HepG2 (cell line): ENCODE results near the gene FOXS1. TPM values are rescaled to one million over a fixed set of nuclear protein-coding genes. Genes with fewer than 3 reads are reported as not detected.

ENCODE experiments used
- ATAC-seq: fragments of 200-7000 bp; cut with Tn5 transposase; 3 replicates; pipeline ENCODE4 v1.9.1; 2020; ENCODE audit warnings: mild to moderate bottlenecking, moderate library complexity
- BruUV-seq: library from RNA; stranded (reverse); fragments of 400-500 nt; replicated peaks from 2 replicates; lab custom pipeline; 2021; lab: Mats Ljungman, UMichigan
- CTCF ChIA-PET: fragments of 300-600 bp; formaldehyde crosslinking; extraction: SDS; loops from one replicate; lab custom pipeline; 2021; ENCODE audit warnings: low total read pairs, inconsistent platforms, low intra/inter-chr PET ratio; lab: Yijun Ruan, JAX
- POLR2A ChIA-PET: fragments of 350-600 bp; sonication (Branson Sonifier 250); formaldehyde crosslinking; loops from one replicate; lab custom pipeline; 2020; ENCODE audit warnings: antibody characterized with exemption, inconsistent platforms; lab: Yijun Ruan, JAX
- DNase-seq: peaks from one replicate; pipeline ENCODE4 v3.0.0-alpha.2; 2015; ENCODE audit warnings: low spot score
- FAIRE-seq: peaks from 3 replicates; lab custom pipeline; 2011; peaks lifted over from hg19 to GRCh38; lab: Jason Lieb, UNC
- H2AFZ ChIP-seq: one replicate; pipeline ENCODE4 v1.6.1; 2011; ENCODE audit warnings: low read length, inconsistent platforms
- H3K27ac ChIP-seq: fragments of 300-600 bp; 3 replicates; pipeline ENCODE4 v1.8.0; 2011; ENCODE audit warnings: mixed run types, mild to moderate bottlenecking, mixed read lengths, low read length, inconsistent platforms; ENCODE audit not compliant: insufficient read depth; ENCODE audit errors: extremely low read length
- H3K27me3 ChIP-seq, 2 experiments: fragments of 200-600 bp in 1 of 2; 2 replicates in 1 of 2; 3 replicates in 1 of 2; pipeline versions ENCODE4 v1.6.0 to v1.8.0; 2011; ENCODE audit warnings: low read length in 2 of 2, mild to moderate bottlenecking in 2 of 2, moderate library complexity in 2 of 2, inconsistent platforms in 1 of 2; ENCODE audit not compliant: insufficient read depth in 2 of 2, control insufficient read depth in 1 of 2
- H3K36me3 ChIP-seq, 2 experiments: fragments of 200-600 bp in 1 of 2; replicated peaks in 1 of 2; 2 replicates in 1 of 2; 3 replicates in 1 of 2; pipeline versions ENCODE4 v1.5.1 to v1.8.0; 2011; ENCODE audit warnings: low read length in 2 of 2, inconsistent platforms in 1 of 2; ENCODE audit not compliant: insufficient read depth in 2 of 2, control insufficient read depth in 1 of 2
- H3K4me1 ChIP-seq: 2 replicates; pipeline ENCODE4 v1.5.1; 2012; ENCODE audit warnings: low read length, inconsistent platforms; ENCODE audit not compliant: insufficient read depth
- H3K4me2 ChIP-seq: 2 replicates; pipeline ENCODE4 v1.6.0; 2011; ENCODE audit warnings: low read depth, low read length, inconsistent platforms
- H3K4me3 ChIP-seq, 3 experiments: fragments of 200-600 bp in 1 of 3; sonication (generic), shearing (Covaris generic) in 1 of 3; replicated peaks in 1 of 3; 2 replicates each; pipeline ENCODE4 v1.5.1; 2011 to 2016; ENCODE audit warnings: low read length in 3 of 3, inconsistent platforms in 2 of 3, low read depth in 2 of 3, mild to moderate bottlenecking in 2 of 3, control low read depth in 1 of 3, mixed read lengths in 1 of 3; ENCODE audit not compliant: insufficient read depth in 1 of 3
- H3K79me2 ChIP-seq: one replicate; pipeline ENCODE4 v1.6.1; 2011; ENCODE audit warnings: low read length, inconsistent platforms; ENCODE audit not compliant: insufficient read depth
- H3K9ac ChIP-seq: 2 replicates; pipeline ENCODE4 v1.6.0; 2011; ENCODE audit warnings: mild to moderate bottlenecking, low read depth, low read length, inconsistent platforms; ENCODE audit not compliant: insufficient read depth
- H3K9me3 ChIP-seq: 2 replicates; pipeline ENCODE4 v1.5.1; 2012; ENCODE audit warnings: mild to moderate bottlenecking, low read length
- H4K20me1 ChIP-seq: 2 replicates; pipeline ENCODE4 v1.6.0; 2011; ENCODE audit warnings: inconsistent platforms, mild to moderate bottlenecking, low read length, moderate library complexity; ENCODE audit not compliant: insufficient read depth
- FOXA3 ChIP-seq: IDR thresholded peaks from 2 replicates; pipeline ENCODE4 v1.6.1; 2016; ENCODE audit warnings: missing genetic modification reagents, missing compliant biosample characterization
- HINFP ChIP-seq: sonication (generic); formaldehyde crosslinking; IDR thresholded peaks from 2 replicates; pipeline ENCODE4 v1.4.0; 2020; ENCODE audit warnings: low read depth, mild to moderate bottlenecking, missing genetic modification reagents
- TFAP4 ChIP-seq: sonication (generic); IDR thresholded peaks from 2 replicates; pipeline ENCODE4 v1.6.1; 2016; ENCODE audit warnings: low read depth, borderline replicate concordance
- THAP9 ChIP-seq: sonication (generic); formaldehyde crosslinking; IDR thresholded peaks from 2 replicates; pipeline ENCODE4; 2020; ENCODE audit warnings: missing genetic modification reagents, mild to moderate bottlenecking, borderline replicate concordance
- ZFYVE20 ChIP-seq: sonication (generic); formaldehyde crosslinking; IDR thresholded peaks from 2 replicates; pipeline ENCODE4 v1.8.0; 2023; ENCODE audit warnings: low read depth, mild to moderate bottlenecking, moderate library complexity, missing genetic modification reagents, borderline replicate concordance
- WGBS: methylation state at CpG from one replicate; pipeline ENCODE4 v1.1.6; 2017; ENCODE audit warnings: low lambda C conversion rate; 5-methylcytosine and 5-hydroxymethylcytosine counted together
- in situ Hi-C: cut with HindIII; loops from 2 replicates; pipeline ENCODE4 v1.10.0; 2017; ENCODE audit warnings: low pct_unique_long_range_greater_than_20kb; ENCODE audit not compliant: extremely low pct_ligation_motif_present
- intact Hi-C: fragments of 100-400 bp; cut with micrococcal nuclease; formaldehyde crosslinking; loops from one replicate; pipeline ENCODE4 v1.10.0; 2022; ENCODE audit not compliant: unreplicated experiment
- polyA plus RNA-seq, 8 experiments: library from polyadenylated mRNA; depleted of rRNA in 3 of 8; stranded (reverse) in 7 of 8; unstranded in 1 of 8; fragments of >200 nt; fragmentation: Illumina TruSeq in 4 of 8; extraction: Trizol in 4 of 8; gene quantifications; 2 replicates each; pipeline versions ENCODE4 v1.2.1 to v1.2.3, GENCODE V29; 2011 to 2016; ENCODE audit warnings: low read depth in 4 of 8, missing spikeins in 1 of 8, mixed read lengths in 1 of 8; ENCODE audit not compliant: insufficient read depth in 1 of 8
- total RNA-seq, 5 experiments: library from RNA; depleted of rRNA; stranded (reverse); fragments of >200 nt; fragmentation: Illumina TruSeq; extraction: Trizol; gene quantifications; 2 replicates each; pipeline ENCODE4 v1.2.3, GENCODE V29; 2016; ENCODE audit warnings: low read depth in 1 of 5

The FOXS1 gene
- total and polyA plus RNA-seq, 2 of the 13 experiments (the other 11 are each of a cell fraction or from before 2014, with no cell fraction given) = not detected

- no peak overlapping the region for H3K27ac ChIP-seq
- no peak overlapping the region for H3K9ac ChIP-seq
- H4K20me1 ChIP-seq = no peaks in the 10 kb centered on the region
- no TSS peak for BruUV-seq
- in situ Hi-C loops = loop anchor here (5.0 to 10.0 kb wide), 2 partner anchors 208 to 270 kb away; no protein-coding TSS in a partner anchor
- peaks cover 12 to 56% of the 10 kb centered on the region in 2 experiments for H3K27me3 ChIP-seq
- 0 out of 2 replicates have a peak, but pooled peaks have one; percentile 11 for TF ChIP-seq ZFYVE20 (CRISPR knock-in tag)
- TF ChIP-seq THAP9 = no peak
- no peak for TF ChIP-seq HINFP
- TF ChIP-seq TFAP4 = no peak
- TF ChIP-seq FOXA3 = peak; percentile 60; the same call in 1 of the 2 replicates
- no peak overlapping the region for H2AFZ ChIP-seq
- H3K4me3 ChIP-seq = no peak overlapping the region
- no peak for DNase-seq
- POLR2A ChIA-PET = interaction anchor here (1.2 kb wide), 1 partner anchor 127 kb away, joined by 3 read pairs; the partner anchor contains the start of gene PDRG1
- intact Hi-C loops = loop anchor here (10.0 kb wide), 1 partner anchor 130 kb away; the partner anchor contains the start of gene PDRG1
- FAIRE-seq = no peak
- CTCF ChIA-PET = interaction anchor here (4.8 kb wide), 1 partner anchor 21 kb away, joined by 70 read pairs; the partner anchor contains the start of gene FOXS1
- H3K9me3 ChIP-seq = no peaks in the 10 kb centered on the region
- H3K4me1 ChIP-seq = 0 out of 2 replicates have a peak, but pooled peaks cover 7% of the 10 kb centered on the region
- ATAC-seq = peak; percentile 5; the same call in 1 of the 3 replicates
- no peak overlapping the region for H3K4me2 ChIP-seq
- no peaks in the 10 kb centered on the region for H3K36me3 ChIP-seq
- H3K79me2 ChIP-seq = no peaks in the 10 kb centered on the region
- WGBS = 16% methylated on average over 14 of the region's 14 CpGs
Observed at GRCh38 chr20:31824554-31825313, 20.7 kb downstream of the FOXS1 start.
